Activated T-helper 1 cell treated with anti-CD3 and anti-CD28 coated beads, Interleukin-2, amount 50 U/mL, for 16 hours (primary cell): ENCODE results near the gene OPALIN.

Source experiments
- DNase-seq, 2 donors: peaks; one replicate each; pipeline ENCODE4 v3.0.0-alpha.2; 2020; ENCODE audit warnings: low read depth in 1 of 2, low spot score in 1 of 2

OPALIN gene

GRCh38 chr10:96374639-96374984, 15.8 kb upstream of the OPALIN start:
- DNase-seq, result no peak

GRCh38 chr10:96374004-96374403, 15.2 kb upstream of the OPALIN start:
- DNase-seq, result no peak

- no peak for DNase-seq
Observed at GRCh38 chr10:96371356-96371755, 12.6 kb upstream of the OPALIN start.

- peak in 1 of 2 donors; percentile 22 for DNase-seq
Observed at GRCh38 chr10:96370584-96371157, 11.9 kb upstream of the OPALIN start.

- DNase-seq, result no peak
Observed at GRCh38 chr10:96369890-96370583, 11.2 kb upstream of the OPALIN start.

- DNase-seq, result no peak
Observed at GRCh38 chr10:96368971-96369370, 10.2 kb upstream of the OPALIN start.

GRCh38 chr10:96367470-96367869, 8.7 kb upstream of the OPALIN start:
- DNase-seq, result no peak

- no peak for DNase-seq
Observed at GRCh38 chr10:96366508-96366907, 7.7 kb upstream of the OPALIN start.

- DNase-seq, result no peak
Observed at GRCh38 chr10:96365571-96365970, 6.8 kb upstream of the OPALIN start.

GRCh38 chr10:96360766-96361165, 2.0 kb upstream of the OPALIN start:
- no peak for DNase-seq

GRCh38 chr10:96360331-96360730, 1.5 kb upstream of the OPALIN start:
- DNase-seq, result no peak

GRCh38 chr10:96359616-96360015, 814 bp upstream of the OPALIN start:
- no peak for DNase-seq

- DNase-seq, result no peak
Observed at GRCh38 chr10:96357038-96357620, 1.7 kb downstream of the OPALIN start.

- no peak for DNase-seq
Observed at GRCh38 chr10:96352582-96352981, 6.2 kb downstream of the OPALIN start.

- DNase-seq, result no peak
Observed at GRCh38 chr10:96352027-96352426, 6.8 kb downstream of the OPALIN start.

GRCh38 chr10:96346295-96346694, 12.5 kb downstream of the OPALIN start:
- no peak for DNase-seq

GRCh38 chr10:96345222-96345621, 13.6 kb downstream of the OPALIN start:
- no peak for DNase-seq

GRCh38 chr10:96344178-96344577, 14.6 kb downstream of the OPALIN start:
- no peak for DNase-seq

GRCh38 chr10:96342402-96342801, 16.4 kb downstream of the OPALIN start:
- no peak for DNase-seq

GRCh38 chr10:96341219-96342182, 17.3 kb downstream of the OPALIN start:
- no peak for DNase-seq
